PFSK-1 (cell line): ENCODE results near the gene POMC.
A peak's percentile ranks its signal among the peaks of the same experiment; 100 is the strongest.

Experiments used
- FOXP2 ChIP-seq: optimal IDR thresholded peaks from 2 replicates; pipeline ENCODE3; 2011; ENCODE audit warnings: borderline replicate concordance, control low read depth, inconsistent platforms; ENCODE audit not compliant: insufficient read depth; ENCODE audit errors: extremely low read length, extremely low read depth
- POLR2AphosphoS5 ChIP-seq: IDR thresholded peaks from 2 replicates; pipeline ENCODE4 v1.6.1; 2012; ENCODE audit warnings: low read depth, mild to moderate bottlenecking, control low read depth, low read length, moderate library complexity
- SIN3A ChIP-seq: IDR thresholded peaks from 2 replicates; pipeline ENCODE4 v1.6.1; 2012; ENCODE audit warnings: mild to moderate bottlenecking, low read length, moderate library complexity, borderline replicate concordance; ENCODE audit not compliant: insufficient read depth
- TAF1 ChIP-seq: IDR thresholded peaks from 2 replicates; pipeline ENCODE4 v1.6.1; 2012; ENCODE audit warnings: low read length, control low read depth, borderline replicate concordance; ENCODE audit not compliant: insufficient read depth
- TF ChIP-seq, protein P1 (sequence below), 2 experiments: IDR thresholded peaks; 2 replicates each; pipeline versions ENCODE4 v1.6.1 to v1.8.0; 2011 to 2012; ENCODE audit warnings: low read depth in 2 of 2, low read length in 2 of 2, control low read depth in 1 of 2, inconsistent platforms in 1 of 2, mild to moderate bottlenecking in 1 of 2, moderate library complexity in 1 of 2; ENCODE audit not compliant: insufficient read depth in 1 of 2

Gene POMC

DNA sequence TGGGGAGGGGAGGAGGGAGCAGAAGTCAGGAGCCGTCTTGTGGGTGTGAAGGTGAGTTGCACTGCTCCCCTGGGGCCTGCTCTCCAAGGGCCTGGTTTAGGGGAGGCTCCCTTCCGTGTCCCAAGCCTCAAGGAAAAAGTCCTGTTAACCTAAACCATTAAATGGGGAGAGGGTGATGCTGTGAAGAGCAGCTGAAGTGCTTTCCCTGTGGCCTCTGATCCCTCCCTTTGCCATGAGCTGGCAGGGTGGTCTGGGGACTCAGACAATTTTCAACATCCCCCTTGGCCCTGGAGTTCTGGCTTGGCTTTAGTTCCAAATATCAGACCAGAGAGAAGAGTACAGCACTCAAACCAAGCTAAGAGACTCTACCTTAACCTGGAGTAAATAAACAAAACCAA, 692 bp upstream of the POMC start:
- TF ChIP-seq TAF1 (no peak), SIN3A (no peak), POLR2AphosphoS5 (no peak), FOXP2 (no peak)
- TF ChIP-seq, protein P1, sequence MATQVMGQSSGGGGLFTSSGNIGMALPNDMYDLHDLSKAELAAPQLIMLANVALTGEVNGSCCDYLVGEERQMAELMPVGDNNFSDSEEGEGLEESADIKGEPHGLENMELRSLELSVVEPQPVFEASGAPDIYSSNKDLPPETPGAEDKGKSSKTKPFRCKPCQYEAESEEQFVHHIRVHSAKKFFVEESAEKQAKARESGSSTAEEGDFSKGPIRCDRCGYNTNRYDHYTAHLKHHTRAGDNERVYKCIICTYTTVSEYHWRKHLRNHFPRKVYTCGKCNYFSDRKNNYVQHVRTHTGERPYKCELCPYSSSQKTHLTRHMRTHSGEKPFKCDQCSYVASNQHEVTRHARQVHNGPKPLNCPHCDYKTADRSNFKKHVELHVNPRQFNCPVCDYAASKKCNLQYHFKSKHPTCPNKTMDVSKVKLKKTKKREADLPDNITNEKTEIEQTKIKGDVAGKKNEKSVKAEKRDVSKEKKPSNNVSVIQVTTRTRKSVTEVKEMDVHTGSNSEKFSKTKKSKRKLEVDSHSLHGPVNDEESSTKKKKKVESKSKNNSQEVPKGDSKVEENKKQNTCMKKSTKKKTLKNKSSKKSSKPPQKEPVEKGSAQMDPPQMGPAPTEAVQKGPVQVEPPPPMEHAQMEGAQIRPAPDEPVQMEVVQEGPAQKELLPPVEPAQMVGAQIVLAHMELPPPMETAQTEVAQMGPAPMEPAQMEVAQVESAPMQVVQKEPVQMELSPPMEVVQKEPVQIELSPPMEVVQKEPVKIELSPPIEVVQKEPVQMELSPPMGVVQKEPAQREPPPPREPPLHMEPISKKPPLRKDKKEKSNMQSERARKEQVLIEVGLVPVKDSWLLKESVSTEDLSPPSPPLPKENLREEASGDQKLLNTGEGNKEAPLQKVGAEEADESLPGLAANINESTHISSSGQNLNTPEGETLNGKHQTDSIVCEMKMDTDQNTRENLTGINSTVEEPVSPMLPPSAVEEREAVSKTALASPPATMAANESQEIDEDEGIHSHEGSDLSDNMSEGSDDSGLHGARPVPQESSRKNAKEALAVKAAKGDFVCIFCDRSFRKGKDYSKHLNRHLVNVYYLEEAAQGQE (IDR thresholded peaks at IDR 0.05; ENCODE audit: insufficient read depth in 1 of 2, low read depth in 2 of 2, low read length in 2 of 2), result no peak

DNA sequence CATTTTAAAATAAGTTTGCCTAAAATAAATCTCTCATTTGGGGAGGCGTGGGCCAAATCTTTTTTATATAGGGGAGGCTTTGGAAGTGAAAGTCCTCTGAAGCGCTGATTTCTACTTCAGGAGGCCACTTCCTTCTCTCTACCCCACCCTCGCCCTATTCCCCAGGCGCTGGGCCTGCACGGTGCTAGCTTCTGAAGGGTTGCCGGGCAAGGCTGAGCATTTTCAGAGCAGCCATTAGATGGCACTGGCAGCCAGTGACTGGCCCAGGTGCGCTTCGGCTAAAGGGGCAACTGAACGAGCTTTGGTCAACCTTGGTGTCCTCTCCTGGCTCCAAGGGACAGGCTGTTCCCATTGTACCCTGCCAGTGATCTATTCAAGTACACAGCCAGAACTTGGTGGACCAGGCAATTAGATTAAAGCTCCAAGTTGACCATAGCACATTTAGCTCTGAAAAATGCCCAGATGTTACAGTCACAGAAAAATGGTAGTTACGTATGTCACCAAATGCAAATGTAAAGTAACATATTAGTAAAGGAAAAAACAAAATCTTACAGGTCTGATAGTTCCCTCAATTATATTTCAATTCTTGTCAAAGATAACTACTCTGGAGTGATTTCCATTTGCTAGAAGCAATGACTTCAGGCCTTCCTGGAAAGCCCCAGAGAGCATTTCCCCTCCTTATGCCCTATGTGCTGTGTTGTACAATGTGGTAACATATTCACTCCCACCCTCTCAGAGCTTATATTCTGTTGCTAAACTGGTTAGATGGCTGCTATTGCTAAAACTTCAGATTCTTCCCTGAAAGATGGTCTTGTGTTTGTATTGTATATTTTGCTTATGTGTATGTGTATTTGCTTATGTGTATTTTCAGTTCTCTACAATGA, 2.1 kb downstream of the POMC start:
- TF ChIP-seq SIN3A (no peak), TAF1 (no peak), FOXP2 (no peak), POLR2AphosphoS5 (no peak)
- TF ChIP-seq, protein P1 (IDR thresholded peaks at IDR 0.05; ENCODE audit: insufficient read depth in 1 of 2, low read depth in 2 of 2, low read length in 2 of 2), result no peak

DNA sequence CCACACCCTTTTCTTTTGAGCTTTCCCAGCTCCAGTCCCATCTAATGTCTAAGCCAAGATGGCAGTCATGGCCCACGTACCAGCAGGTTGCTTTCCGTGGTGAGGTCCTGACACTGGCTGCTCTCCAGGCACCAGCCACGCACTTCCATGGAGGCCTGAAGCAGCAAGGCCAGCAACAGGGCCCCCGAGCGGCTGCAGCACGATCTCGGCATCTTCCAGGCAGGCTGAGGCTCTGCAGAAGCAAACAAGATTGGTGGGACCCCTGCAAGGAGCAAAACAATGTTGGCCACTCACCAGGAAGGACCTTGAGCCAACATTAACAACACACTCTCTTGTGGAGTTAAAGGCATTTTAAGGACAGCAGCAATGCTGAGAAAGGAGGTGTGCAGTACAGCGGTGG, 3.8 kb downstream of the POMC start:
- TF ChIP-seq POLR2AphosphoS5, result no peak
- TF ChIP-seq, protein P1 (IDR thresholded peaks at IDR 0.05; ENCODE audit: insufficient read depth in 1 of 2, low read depth in 2 of 2, low read length in 2 of 2), result 0 out of 4 replicates have a peak, but pooled peaks of 1 of the 2 experiments have one; percentile 16
- no peak for TF ChIP-seq SIN3A

DNA sequence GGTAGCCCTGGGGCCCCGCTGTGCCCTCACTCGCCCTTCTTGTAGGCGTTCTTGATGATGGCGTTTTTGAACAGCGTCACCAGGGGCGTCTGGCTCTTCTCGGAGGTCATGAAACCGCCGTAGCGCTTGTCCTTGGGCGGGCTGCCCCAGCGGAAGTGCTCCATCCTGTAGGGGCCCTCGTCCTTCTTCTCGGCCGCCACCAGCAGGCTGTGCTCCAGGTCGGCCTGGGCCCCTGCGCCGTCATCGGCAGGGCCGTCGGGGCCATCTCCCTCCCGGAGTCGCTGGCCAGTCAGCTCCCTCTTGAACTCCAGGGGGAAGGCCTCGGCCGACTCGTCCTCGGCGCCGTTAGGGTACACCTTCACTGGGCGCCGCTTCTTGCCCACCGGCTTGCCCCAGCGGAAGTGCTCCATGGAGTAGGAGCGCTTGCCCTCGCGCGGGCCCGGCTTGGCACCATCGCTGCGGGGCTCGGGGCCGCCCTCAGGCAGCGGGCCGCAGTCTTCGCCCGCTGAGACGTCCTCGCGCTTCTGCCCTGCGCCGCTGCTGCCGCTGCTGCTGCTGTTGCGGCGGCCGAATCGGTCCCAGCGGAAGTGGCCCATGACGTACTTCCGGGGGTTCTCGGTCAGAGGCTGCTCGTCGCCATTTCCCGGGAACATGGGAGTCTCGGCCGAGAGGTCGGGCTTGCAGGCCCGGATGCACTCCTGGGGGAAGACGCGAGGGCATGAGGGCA, 7.2 kb downstream of the POMC start:
- TF ChIP-seq SIN3A, result no peak
- TF ChIP-seq TAF1, result no peak
- TF ChIP-seq POLR2AphosphoS5, result no peak
- TF ChIP-seq, protein P1 (IDR thresholded peaks at IDR 0.05; ENCODE audit: insufficient read depth in 1 of 2, low read depth in 2 of 2, low read length in 2 of 2), result no peak
- no peak for TF ChIP-seq FOXP2
